ENCODE data around the gene RPH3AL.

Gene RPH3AL

DNA sequence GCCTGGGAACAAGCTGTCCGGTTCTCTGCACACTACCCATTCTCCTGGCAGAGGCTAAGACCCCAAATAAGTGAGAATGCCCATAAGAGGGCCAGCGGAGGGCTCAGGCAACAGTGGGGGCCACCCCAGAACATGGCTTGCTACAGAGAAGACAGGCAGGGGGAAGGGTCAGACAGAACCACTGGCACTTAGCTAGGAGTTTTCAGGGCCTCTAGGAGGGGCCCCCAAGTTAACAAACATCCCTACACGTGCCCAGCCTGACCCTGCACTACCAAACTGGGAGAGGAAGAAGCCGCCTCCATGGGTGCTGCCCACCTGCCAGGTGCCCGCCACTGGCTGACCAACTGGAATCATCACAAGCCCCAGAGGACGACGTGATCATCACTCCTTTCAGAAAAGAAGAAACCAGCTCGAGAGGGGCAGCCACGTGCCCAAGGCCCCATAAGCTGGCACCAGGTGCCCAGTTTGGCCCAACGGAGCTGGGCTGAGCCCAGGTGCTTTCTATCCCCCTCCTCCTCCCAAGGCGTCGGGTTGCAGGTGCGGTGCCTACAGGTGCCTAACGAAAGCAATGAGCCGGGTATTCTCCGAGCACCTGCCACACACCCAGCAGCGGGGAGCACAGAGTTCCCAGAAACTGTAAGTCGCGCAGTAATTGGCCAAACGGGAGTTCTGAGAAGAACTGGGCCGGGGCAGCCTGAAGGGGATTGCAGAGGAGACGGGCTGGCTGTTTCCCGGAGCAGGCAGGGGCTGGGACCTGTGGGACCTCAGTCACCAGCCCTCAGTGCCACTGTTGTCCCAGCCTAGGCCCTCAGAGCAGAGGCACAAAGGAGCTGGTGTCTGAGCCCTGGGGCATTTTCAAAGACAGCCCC is 13.2 kb downstream of the RPH3AL start:
- Histone ChIP-seq H3K4ac (ENCODE audit: low read depth, low read length) (no peak overlapping the region), H3K27ac (ENCODE audit: low read depth, low read length) (no peak overlapping the region), H2BK120ac (ENCODE audit: insufficient read depth, low read length, poor library complexity) (no peak overlapping the region), H2AK5ac (ENCODE audit: low read length) (no peak overlapping the region), H3K9me3 (ENCODE audit: insufficient read depth, low read depth, low read length) (peaks cover 2% of the 10 kb centered on the region), H4K91ac (ENCODE audit: low read depth, low read length) (no peak overlapping the region), H3K79me1 (ENCODE audit: low read length) (no peaks in the 10 kb centered on the region), H3K36me3 (ENCODE audit: control insufficient read depth in 1 of 2, insufficient read depth in 2 of 2, low read length in 2 of 2) (no peaks in the 10 kb centered on the region), H3K4me3 (ENCODE audit: low read depth, low read length) (no peak overlapping the region), H3K9ac (ENCODE audit: low read length) (no peak overlapping the region), H3K4me2 (ENCODE audit: low read length) (no peak overlapping the region), H2BK12ac (ENCODE audit: low read length) (no peak overlapping the region), H3K14ac (ENCODE audit: low read length) (no peak overlapping the region), H3K18ac (ENCODE audit: low read length) (no peak overlapping the region), H2AFZ (ENCODE audit: insufficient read depth, low read length, poor library complexity) (no peak overlapping the region), H2BK5ac (ENCODE audit: low read depth, low read length, poor library complexity) (no peak overlapping the region), H3K4me1 (ENCODE audit: control insufficient read depth in 1 of 2, insufficient read depth in 2 of 2, low read length in 2 of 2) (no peaks in the 10 kb centered on the region), H3K79me2 (ENCODE audit: control insufficient read depth, insufficient read depth, low read length, poor library complexity) (no peaks in the 10 kb centered on the region), H4K8ac (ENCODE audit: low read depth, low read length) (no peak overlapping the region), H3K27me3 (ENCODE audit: insufficient read depth, low read length) (no peaks in the 10 kb centered on the region), H3K23ac (ENCODE audit: low read length) (no peak overlapping the region), H4K12ac (ENCODE audit: low read depth, low read length) (no peak overlapping the region)
- WGBS (ENCODE audit: extremely low coverage, insufficient coverage, insufficient read length): no CpG with 5 or more reads among the region's 23 CpGs
- no peak for DNase-seq

DNA sequence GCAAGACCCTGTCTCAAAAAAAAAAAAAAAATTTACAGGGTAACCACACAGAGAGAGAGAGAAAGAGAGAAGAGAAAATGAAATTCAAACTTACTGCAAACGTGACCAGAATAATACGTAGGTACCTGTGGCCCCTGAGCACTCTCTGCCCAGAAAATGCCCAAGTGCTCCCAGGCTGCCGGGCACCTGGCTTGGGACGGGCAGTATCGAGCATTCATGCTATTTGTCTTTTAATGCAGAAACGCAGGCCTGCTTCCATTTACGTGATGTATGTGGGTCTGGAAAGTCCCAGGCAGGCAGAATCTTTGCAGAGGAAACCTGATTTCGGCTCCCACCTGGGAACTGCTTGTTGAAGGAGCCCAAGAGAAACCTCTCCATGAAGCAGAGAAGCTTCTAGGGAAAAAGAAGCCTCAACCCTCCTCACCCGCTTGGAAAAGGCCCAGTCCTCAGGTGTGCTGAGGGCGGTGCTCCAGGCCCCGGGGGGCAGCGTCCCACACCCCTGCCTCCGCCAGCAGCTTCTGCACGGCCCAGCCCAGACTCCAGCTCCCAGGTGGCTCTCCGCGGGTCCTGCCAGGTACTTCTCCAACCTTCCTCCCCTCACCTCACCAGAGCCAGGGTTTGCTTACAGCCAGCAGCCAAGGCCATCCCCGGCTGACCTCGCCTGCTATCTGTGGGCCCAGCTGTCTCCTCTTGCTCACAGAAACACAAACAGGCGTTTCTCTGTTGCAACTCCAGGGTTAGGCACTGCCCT is 14.0 kb downstream of the RPH3AL start:
- H4K12ac ChIP-seq (ENCODE audit: low read depth, low read length): no peak overlapping the region
- H2AFZ ChIP-seq (ENCODE audit: insufficient read depth, low read length, poor library complexity): no peak overlapping the region
- H3K79me1 ChIP-seq (ENCODE audit: low read length): peaks cover 5% of the 10 kb centered on the region
- H3K18ac ChIP-seq (ENCODE audit: low read length): no peak overlapping the region
- H3K9ac ChIP-seq (ENCODE audit: low read length): no peak overlapping the region
- H3K4me3 ChIP-seq (ENCODE audit: low read depth, low read length): no peak overlapping the region
- H3K4ac ChIP-seq (ENCODE audit: low read depth, low read length): no peak overlapping the region
- no peaks in the 10 kb centered on the region for H3K36me3 ChIP-seq (ENCODE audit: control insufficient read depth in 1 of 2, insufficient read depth in 2 of 2, low read length in 2 of 2)
- no peak overlapping the region for H3K4me2 ChIP-seq (ENCODE audit: low read length)
- peaks cover 0 to 2% of the 10 kb centered on the region in 2 experiments for H3K4me1 ChIP-seq (ENCODE audit: control insufficient read depth in 1 of 2, insufficient read depth in 2 of 2, low read length in 2 of 2)
- no peak overlapping the region for H4K91ac ChIP-seq (ENCODE audit: low read depth, low read length)
- no peak overlapping the region for H3K23ac ChIP-seq (ENCODE audit: low read length)
- no peaks in the 10 kb centered on the region for H3K27me3 ChIP-seq (ENCODE audit: insufficient read depth, low read length)
- H3K14ac ChIP-seq (ENCODE audit: low read length): no peak overlapping the region
- no peak overlapping the region for H2AK5ac ChIP-seq (ENCODE audit: low read length)
- no peak overlapping the region for H4K8ac ChIP-seq (ENCODE audit: low read depth, low read length)
- no peak overlapping the region for H2BK5ac ChIP-seq (ENCODE audit: low read depth, low read length, poor library complexity)
- no peak overlapping the region for H3K27ac ChIP-seq (ENCODE audit: low read depth, low read length)
- peaks cover 2% of the 10 kb centered on the region for H3K9me3 ChIP-seq (ENCODE audit: insufficient read depth, low read depth, low read length)
- WGBS (ENCODE audit: extremely low coverage, insufficient coverage, insufficient read length): no CpG with 5 or more reads among the region's 19 CpGs
- H2BK12ac ChIP-seq (ENCODE audit: low read length): no peak overlapping the region
- no peak for DNase-seq
- no peak overlapping the region for H2BK120ac ChIP-seq (ENCODE audit: insufficient read depth, low read length, poor library complexity)
- H3K79me2 ChIP-seq (ENCODE audit: control insufficient read depth, insufficient read depth, low read length, poor library complexity): no peaks in the 10 kb centered on the region

DNA sequence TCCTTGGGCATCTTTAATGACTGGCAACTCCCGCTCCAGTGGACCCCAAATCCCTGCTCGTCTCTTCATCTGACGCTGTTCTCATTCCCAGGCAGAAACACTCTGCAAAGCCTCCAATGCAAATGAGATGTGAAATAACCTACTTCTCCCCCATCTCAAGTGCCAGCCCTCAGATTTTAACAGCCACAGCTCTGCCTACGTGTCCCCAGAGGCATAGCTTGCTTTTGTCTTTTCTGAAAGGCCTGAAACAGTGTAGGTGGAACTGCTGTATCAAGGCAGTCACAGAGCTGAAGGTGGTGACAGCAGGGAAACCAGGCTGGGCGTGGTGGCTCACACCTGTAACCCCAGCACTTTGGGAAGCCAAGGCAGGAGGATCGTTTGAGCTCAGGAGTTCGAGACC is 14.7 kb downstream of the RPH3AL start:
- Histone ChIP-seq H3K4me1 (ENCODE audit: control insufficient read depth in 1 of 2, insufficient read depth in 2 of 2, low read length in 2 of 2) (peaks cover under 1 to 5% of the 10 kb centered on the region in 2 experiments), H3K23ac (ENCODE audit: low read length) (no peak overlapping the region), H3K27ac (ENCODE audit: low read depth, low read length) (no peak overlapping the region), H4K12ac (ENCODE audit: low read depth, low read length) (no peak overlapping the region), H2BK5ac (ENCODE audit: low read depth, low read length, poor library complexity) (no peak overlapping the region), H3K79me1 (ENCODE audit: low read length) (peaks cover 5% of the 10 kb centered on the region), H2BK12ac (ENCODE audit: low read length) (no peak overlapping the region), H3K4ac (ENCODE audit: low read depth, low read length) (no peak overlapping the region), H3K4me3 (ENCODE audit: low read depth, low read length) (no peak overlapping the region), H3K27me3 (ENCODE audit: insufficient read depth, low read length) (no peaks in the 10 kb centered on the region), H3K9ac (ENCODE audit: low read length) (no peak overlapping the region), H3K36me3 (ENCODE audit: control insufficient read depth in 1 of 2, insufficient read depth in 2 of 2, low read length in 2 of 2) (no peaks in the 10 kb centered on the region), H3K14ac (ENCODE audit: low read length) (no peak overlapping the region), H2AFZ (ENCODE audit: insufficient read depth, low read length, poor library complexity) (no peak overlapping the region), H3K18ac (ENCODE audit: low read length) (no peak overlapping the region), H2BK120ac (ENCODE audit: insufficient read depth, low read length, poor library complexity) (no peak overlapping the region), H4K91ac (ENCODE audit: low read depth, low read length) (no peak overlapping the region), H3K79me2 (ENCODE audit: control insufficient read depth, insufficient read depth, low read length, poor library complexity) (no peaks in the 10 kb centered on the region), H4K8ac (ENCODE audit: low read depth, low read length) (no peak overlapping the region), H3K4me2 (ENCODE audit: low read length) (no peak overlapping the region), H3K9me3 (ENCODE audit: insufficient read depth, low read depth, low read length) (peaks cover 2% of the 10 kb centered on the region), H2AK5ac (ENCODE audit: low read length) (no peak overlapping the region)
- no CpG with 5 or more reads among the region's 7 CpGs for WGBS (ENCODE audit: extremely low coverage, insufficient coverage, insufficient read length)
- no peak for DNase-seq

DNA sequence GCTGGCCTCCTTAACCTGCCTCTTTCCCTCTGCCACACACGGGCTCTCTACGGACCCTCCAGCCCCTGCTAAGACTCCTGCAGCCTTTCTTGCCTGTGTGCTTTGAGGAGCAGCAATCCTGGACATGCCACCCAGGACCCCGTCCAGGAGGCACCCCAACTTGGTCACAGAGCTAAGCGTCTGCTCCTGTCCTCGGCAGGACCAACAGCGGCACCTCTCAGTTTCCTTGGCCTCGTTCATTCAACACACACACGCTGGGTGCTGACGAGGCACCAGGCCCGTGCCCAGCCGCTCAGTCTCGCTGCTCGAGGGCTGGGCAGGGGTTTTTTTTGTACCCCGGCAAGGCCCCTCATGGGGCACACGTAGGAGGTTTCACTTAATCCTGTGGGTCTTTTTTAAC is 15.2 kb downstream of the RPH3AL start:
- Histone ChIP-seq H2BK5ac (ENCODE audit: low read depth, low read length, poor library complexity) (no peak overlapping the region), H3K4me1 (ENCODE audit: control insufficient read depth in 1 of 2, insufficient read depth in 2 of 2, low read length in 2 of 2) (peaks cover 4 to 9% of the 10 kb centered on the region in 2 experiments), H2BK120ac (ENCODE audit: insufficient read depth, low read length, poor library complexity) (no peak overlapping the region), H3K79me1 (ENCODE audit: low read length) (peaks cover 9% of the 10 kb centered on the region), H4K12ac (ENCODE audit: low read depth, low read length) (no peak overlapping the region), H2BK12ac (ENCODE audit: low read length) (no peak overlapping the region), H3K27ac (ENCODE audit: low read depth, low read length) (no peak overlapping the region), H2AK5ac (ENCODE audit: low read length) (no peak overlapping the region), H3K9me3 (ENCODE audit: insufficient read depth, low read depth, low read length) (peaks cover 2% of the 10 kb centered on the region), H3K36me3 (ENCODE audit: control insufficient read depth in 1 of 2, insufficient read depth in 2 of 2, low read length in 2 of 2) (no peaks in the 10 kb centered on the region), H2AFZ (ENCODE audit: insufficient read depth, low read length, poor library complexity) (no peak overlapping the region), H4K91ac (ENCODE audit: low read depth, low read length) (no peak overlapping the region), H3K18ac (ENCODE audit: low read length) (no peak overlapping the region), H3K4me3 (ENCODE audit: low read depth, low read length) (no peak overlapping the region), H3K4ac (ENCODE audit: low read depth, low read length) (no peak overlapping the region), H3K27me3 (ENCODE audit: insufficient read depth, low read length) (no peaks in the 10 kb centered on the region), H3K23ac (ENCODE audit: low read length) (no peak overlapping the region), H3K4me2 (ENCODE audit: low read length) (no peak overlapping the region), H3K79me2 (ENCODE audit: control insufficient read depth, insufficient read depth, low read length, poor library complexity) (peaks cover 2% of the 10 kb centered on the region), H3K14ac (ENCODE audit: low read length) (no peak overlapping the region), H3K9ac (ENCODE audit: low read length) (no peak overlapping the region), H4K8ac (ENCODE audit: low read depth, low read length) (no peak overlapping the region)
- no peak for DNase-seq
- whole genome bisulfite sequencing (ENCODE audit: extremely low coverage, insufficient coverage, insufficient read length): no CpG with 5 or more reads among the region's 15 CpGs

Data from trophoblast cell (in vitro differentiated cells and primary cell).